DMS53 treated with DMSO at 0.1 percent for 48 hours (cell line): ENCODE results near the gene CDK19.
"Not testable (repeated sequence)": the region's sequence is repeated elsewhere in the genome, so short reads cannot be mapped to it uniquely, and the experiment has no call there.

Source experiments
- DNase-seq: peaks from one replicate; lab custom pipeline; 2025; ENCODE audit not compliant: unreplicated experiment; lab: John Stamatoyannopoulos, UW

Gene CDK19

GRCh38 chr6:110814102-110815014, 911 bp downstream of the CDK19 start:
- peak; percentile 1 for DNase-seq

- DNase-seq = no peak
Measured at GRCh38 chr6:110813338-110814101, 1.7 kb downstream of the CDK19 start.

DNA sequence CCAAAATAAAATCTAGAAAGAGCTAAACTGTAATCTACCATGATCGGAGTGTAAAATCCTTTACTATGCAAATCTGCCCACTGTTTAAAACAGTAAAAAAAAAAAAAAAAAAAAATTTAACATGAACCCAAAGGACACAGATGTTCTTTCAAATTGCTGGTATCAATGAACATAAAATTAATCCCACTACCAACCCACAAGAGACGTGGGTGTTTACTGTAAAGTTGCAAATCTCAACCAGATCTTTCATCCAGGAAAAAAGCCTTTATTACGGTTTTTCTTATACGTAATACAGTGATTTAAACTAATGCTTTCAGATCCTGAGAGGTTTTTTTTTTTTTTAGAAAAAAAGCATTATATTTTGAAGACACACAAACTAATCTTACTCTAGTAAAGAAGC, 2.5 kb downstream of the CDK19 start:
- DNase-seq = no peak

- DNase-seq = no peak
Measured at GRCh38 chr6:110810896-110811586, 4.2 kb downstream of the CDK19 start.

GRCh38 chr6:110809792-110810191, 5.5 kb downstream of the CDK19 start:
- DNase-seq = no peak

DNA sequence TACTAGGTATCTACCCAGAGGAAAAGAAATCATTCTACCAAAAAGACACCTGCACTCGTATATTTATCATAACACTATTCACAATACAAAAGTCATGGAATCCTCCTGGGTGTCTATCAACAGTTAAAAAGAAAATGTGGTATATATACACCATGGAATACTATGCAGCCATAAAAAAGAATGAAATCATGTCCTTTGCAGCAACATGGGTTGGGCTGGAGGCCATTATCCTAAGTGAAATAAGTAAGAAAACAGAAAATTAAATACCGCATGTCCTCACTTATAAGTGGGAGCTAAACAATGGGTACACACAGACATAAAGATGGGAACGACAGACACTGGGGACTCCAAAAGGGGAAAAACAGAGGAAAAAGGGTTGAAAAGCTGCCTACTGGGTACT, 13.1 kb downstream of the CDK19 start:
- not testable (repeated sequence) for DNase-seq

GRCh38 chr6:110800839-110801196, 14.5 kb downstream of the CDK19 start:
- DNase-seq = no peak

- DNase-seq = no peak
Measured at GRCh38 chr6:110800196-110800838, 15.0 kb downstream of the CDK19 start.

DNA sequence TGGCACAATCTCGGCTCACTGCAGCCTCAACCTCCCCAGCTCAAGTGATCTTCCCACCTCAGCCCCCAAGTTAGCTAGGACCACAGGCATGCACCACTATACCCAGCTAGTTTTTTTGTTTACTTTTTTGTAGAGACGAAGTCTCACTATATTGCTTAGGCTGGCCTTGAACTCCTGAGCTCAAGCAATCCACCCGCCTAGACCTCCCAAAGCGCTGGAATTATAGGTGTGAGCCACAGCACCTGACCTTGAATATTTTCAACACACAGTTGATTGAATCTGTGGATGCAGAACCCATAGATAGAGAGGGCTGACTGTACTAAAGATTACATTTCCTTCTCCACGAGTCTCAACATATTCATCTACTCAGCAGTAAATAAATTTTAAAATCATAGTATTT, 15.6 kb downstream of the CDK19 start:
- no peak for DNase-seq

- no peak for DNase-seq
Measured at GRCh38 chr6:110799189-110799588, 16.1 kb downstream of the CDK19 start.

GRCh38 chr6:110795271-110795670, 20.0 kb downstream of the CDK19 start:
- DNase-seq = no peak

DNA sequence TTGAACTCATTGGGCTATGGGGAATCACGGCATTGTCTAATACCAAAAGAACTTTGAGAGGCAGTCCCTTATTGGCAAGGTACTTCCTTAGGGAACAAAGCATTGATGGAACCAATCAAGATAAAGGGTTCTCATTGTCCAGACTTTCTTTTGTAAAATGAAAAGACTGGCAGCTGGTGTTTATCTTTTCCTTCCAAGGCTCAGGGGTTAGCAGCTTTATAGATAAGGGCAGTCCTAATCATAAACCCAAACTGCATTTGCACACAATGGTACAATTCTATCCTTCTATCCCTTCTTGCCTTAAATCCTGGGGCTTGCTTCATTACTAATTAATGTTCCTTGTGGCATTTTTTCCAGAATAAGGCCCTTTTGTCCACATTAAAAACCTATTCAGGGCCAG, 28.6 kb downstream of the CDK19 start:
- no peak for DNase-seq

DNA sequence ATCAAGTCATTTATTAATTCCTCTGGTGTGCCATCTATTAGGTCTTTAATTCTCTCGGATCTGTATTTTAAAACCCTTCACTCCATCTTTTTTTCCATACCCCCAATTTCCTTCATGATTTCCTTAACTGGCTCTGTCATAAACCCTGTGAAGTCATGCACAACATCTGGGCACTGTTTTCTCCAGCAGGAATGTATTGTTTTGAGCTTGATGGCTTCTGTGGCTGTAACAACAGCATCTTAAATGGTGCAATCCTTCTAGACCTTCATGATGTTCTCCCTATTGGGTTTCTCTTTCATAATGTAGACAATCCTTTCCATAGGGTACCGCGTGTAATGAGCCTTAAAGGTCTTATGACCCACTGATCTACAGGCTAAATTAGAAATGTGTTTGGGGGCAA, 29.0 kb downstream of the CDK19 start:
- DNase-seq = no peak

DNA sequence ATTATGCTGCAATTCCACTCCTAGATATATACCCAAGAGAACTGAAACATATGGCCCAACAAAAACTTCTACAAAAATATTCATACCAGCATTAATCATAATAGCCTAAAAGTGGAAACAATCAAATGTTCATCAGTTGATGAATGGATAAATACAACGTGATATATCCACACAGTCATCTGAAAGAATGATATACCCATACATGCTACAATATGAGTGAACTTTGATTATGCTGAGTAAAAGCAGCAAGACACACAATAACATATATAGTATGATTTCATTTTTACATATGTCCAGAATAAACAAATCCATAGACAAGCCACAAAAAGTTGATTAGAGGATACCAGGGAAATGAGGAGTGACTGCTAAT, 30.7 kb downstream of the CDK19 start:
- no peak for DNase-seq

GRCh38 chr6:110781522-110782214, 33.6 kb downstream of the CDK19 start:
- DNase-seq = no peak

DNA sequence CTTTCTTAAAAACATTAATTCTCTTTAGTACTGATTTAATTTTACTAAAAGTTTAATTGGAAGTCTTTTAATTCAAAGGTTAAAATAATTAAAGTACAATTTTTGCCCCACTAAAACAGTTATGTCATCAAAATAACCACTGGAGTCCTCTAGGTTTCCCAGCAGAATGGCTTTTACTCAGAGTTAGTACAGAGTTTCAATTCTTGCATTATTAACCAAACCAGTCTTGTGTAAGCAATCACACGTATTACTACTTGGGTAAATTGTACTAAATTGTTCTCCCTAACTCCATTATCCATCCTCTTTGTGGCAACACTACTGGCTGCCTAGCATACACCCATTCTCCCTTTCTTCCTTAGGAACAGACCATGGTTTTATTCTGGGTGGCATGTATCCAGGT, 36.9 kb downstream of the CDK19 start:
- no peak for DNase-seq

DNA sequence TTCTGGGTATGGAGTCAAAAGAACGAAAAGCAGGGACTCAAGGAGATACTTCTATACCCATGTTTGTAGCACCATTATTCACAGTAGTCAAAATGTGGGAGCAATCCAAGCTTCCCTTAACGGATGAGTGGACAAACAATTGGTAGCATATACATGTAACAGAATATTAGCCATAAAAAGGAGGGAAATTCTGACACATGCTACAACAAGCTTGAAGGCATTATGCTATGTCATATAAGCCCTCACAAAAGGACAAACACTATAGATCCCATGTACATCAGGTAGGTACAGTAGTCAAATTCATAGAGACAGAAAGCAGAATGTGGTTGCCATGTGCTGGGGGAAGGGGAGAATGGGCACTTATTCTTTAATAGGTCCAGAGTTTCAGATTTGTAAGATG, 37.6 kb downstream of the CDK19 start:
- no peak for DNase-seq

DNA sequence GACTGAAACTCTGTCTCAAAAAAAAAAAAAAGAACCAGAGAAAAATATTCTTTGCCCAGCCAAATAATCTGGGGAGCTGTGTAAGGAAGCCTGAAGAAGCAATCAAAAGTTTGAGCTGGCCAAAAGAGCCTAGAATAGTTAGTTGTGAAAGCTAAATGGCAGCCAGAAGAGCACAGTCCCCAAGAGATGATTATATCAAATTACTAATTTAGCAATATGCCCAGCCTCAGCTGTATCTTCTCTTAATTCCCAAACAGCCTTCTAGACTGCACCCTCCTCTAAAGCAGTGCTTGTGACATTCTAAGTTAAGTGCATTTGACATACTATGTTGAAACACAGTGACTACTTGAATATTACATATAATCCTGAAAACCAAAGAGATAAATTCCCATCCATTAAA, 38.9 kb downstream of the CDK19 start:
- no peak for DNase-seq

DNA sequence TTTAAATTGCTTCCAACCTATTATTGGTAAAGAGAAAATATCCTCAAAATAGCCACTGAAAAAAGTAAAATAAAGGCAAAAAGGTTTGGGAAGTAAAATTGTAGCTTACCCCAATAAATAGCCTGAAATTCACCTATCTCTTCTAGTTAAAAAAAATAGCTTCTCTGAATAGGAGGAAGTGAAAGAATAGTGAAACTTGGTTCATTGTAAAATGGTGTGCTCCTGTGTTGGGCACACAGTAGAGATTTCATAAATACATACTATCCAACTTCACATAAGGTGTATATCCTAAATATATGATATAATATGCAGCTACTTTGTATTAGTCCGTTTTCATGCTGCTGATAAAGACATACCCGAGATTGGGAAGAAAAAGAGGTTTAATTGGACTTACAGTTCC, 45.3 kb downstream of the CDK19 start:
- DNase-seq = no peak

GRCh38 chr6:110768057-110768456, 47.2 kb downstream of the CDK19 start:
- no peak for DNase-seq

GRCh38 chr6:110761371-110761770, 53.9 kb downstream of the CDK19 start:
- no peak for DNase-seq
